HG03066 (cell line): Measurements from ENCODE around the gene BCL2L2.

ENCODE experiments used
- ATAC-seq: cut with Tn5 transposase; IDR thresholded peaks from one replicate; pipeline ENCODE4 v1.9.1; 2021; ENCODE audit warnings: low read depth; ENCODE audit not compliant: unreplicated experiment

Gene BCL2L2

DNA sequence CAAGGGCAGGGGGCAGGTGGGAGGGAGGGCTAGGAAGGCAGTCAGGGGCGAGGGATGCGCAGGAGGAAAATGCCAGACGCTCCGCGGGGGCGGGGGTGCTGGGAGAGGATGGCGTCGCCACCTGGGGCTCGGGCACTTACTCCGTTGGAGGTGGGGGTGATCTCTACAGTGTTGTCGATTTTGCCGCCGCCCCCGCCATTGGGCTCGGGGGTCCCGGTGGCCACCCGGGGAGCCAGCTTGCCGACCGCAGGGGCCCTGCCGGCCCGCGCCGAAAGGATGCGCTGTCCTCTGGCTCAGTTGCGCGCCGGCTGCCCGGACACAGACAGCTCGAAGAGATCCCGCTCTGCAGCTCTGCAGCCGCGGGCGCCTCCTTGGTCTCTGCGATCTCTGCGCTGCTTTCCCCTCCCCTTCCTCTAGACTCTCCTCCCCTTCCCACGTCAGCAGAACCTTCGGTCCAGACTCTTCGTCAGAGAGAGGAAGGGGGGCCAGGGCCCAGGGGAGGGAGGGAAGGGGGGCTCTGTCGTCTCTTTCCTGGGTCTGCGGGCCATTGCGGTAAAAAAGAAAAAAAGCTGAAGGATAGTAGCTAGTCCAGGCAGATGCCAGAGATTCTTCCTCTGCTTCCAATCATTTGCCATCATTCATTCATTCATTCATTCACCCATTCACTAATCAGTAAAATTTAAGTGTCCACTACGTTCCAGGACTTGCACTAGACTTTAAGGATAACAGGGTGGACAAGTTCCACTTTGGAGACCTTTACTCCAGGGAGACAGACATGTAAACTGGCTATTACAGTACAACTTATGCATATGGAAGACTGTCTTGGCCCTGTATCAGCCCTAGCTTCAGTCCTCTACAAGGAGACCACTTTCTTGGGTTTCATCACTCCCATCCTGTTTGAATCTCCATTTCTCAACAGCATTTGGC, 46.1 kb downstream of the BCL2L2 start, which contains the start of gene SLC22A17:
Gene SLC22A17, minus strand, starts transcription at position 382 of the 927 bp plus-strand sequence.
- no peak for ATAC-seq

DNA sequence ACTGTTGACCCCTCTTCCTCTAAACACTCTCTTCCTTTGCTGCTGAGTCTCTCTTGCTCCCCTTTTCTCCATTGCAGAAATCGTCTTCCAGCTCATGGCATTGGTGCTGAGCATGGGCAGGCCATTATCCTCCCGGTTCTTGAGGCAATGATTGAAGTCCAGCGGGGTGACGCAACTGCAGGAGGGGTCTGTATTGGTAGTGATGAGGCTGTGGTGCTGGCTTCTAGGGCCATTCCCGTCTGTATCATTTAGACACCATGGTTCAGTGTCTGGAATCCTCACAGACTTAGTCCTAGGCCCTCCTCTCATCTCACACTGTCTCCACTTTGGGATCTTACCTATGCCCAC, 46.8 kb downstream of the BCL2L2 start:
- no peak for ATAC-seq

DNA sequence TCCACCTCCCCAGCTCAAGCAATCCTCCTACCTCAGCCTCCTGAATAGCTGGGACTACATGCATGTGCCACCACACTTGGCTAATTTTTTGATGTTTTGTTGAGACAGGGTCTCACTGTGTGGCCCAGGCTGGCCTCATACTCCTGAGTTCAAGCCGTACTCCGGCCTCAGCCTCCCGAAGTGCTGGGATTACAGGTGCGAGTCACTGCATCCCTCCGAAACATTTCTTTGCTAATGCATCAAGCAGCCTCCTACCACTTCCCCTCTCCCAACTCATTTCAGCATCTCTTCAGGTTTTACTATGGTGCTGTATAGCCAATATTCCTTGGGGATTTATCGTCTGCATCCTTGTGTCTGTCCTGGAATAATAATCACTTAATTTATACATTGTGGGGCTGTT, 48.4 kb downstream of the BCL2L2 start:
- no peak for ATAC-seq

DNA sequence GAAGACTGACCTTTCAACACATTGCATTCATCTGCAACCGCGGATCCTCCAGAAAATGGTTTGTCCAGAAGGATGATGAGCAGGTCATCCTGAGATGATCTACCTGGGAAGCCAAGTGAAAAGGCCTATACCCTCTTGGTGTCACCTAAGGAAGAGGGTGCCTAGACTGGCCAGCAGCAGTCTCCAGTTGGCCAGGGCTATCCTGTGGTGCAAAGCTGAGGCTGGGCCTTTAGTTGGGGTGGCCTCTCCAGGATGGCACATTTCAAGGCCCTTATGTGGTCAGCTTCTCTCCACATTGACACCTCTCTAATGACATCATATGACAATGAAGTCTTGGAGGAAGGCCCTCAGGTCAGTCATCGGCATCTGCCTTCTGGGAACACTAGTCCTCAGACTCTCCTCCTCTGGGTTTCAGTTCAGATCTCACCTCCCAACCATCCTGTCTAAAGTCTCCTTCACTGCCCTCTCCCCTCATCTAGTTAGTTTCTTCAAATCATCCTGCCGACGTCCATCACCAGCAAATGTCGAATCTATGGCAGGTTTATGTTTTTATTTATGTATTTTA, 49.3 kb downstream of the BCL2L2 start:
- no peak for ATAC-seq

DNA sequence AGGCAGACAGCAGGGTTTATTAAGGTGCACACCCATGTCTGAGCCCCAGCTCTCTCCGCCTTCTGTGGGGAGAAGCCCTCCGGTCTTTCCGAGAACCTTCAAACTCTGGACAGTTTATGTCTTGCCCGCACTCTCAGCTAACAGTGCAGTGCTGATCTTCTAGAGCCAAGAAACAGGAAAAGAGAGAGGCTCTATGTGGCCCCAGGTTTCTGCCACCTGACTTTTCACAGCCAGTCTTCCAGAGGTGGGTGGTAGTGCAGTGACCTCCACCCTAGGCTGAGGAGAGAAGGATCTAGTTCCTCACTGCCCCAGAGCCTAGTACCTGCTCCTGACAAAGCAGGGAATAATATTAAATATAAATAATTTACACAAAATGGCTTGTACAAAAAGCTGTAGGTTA, 50.0 kb downstream of the BCL2L2 start:
- ATAC-seq: no peak

DNA sequence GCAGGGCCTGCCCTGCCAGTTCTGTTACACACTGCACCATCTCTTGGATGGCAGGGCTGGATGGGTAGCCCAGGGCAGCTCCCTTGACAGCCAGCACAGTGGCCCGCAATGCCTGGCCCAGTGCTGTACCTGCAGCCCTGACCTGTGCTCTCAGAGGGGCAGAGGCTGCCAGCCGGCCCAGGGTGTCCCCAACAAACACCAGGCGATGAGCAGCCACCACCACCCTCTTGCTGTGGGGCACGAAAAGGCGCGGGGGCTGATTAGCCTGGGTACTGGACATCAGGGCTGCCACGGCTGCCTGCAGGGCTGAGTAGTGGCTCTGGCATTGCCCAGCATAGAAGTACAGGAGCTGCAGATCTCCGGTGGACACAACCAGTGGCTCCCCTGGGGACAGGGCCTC, 50.6 kb downstream of the BCL2L2 start:
- no peak for ATAC-seq

DNA sequence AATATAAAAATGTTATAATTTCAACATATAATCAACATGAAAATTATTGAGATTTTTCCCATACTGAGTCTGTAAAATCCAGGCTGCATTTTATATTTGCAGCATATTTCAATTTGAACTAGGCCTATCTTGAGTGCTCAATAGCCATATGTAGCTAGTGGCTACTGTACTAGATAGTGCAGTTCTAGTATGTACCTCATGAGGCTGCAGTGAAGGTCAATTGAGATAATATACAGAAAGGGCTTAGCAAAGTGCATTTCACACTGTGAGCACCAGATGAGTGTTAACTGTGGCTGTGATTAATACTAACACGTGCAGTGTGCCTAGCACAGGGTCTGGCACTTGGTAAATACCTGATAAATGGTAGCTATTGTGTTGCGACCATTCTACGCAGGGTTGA, 51.4 kb downstream of the BCL2L2 start:
- ATAC-seq: no peak

DNA sequence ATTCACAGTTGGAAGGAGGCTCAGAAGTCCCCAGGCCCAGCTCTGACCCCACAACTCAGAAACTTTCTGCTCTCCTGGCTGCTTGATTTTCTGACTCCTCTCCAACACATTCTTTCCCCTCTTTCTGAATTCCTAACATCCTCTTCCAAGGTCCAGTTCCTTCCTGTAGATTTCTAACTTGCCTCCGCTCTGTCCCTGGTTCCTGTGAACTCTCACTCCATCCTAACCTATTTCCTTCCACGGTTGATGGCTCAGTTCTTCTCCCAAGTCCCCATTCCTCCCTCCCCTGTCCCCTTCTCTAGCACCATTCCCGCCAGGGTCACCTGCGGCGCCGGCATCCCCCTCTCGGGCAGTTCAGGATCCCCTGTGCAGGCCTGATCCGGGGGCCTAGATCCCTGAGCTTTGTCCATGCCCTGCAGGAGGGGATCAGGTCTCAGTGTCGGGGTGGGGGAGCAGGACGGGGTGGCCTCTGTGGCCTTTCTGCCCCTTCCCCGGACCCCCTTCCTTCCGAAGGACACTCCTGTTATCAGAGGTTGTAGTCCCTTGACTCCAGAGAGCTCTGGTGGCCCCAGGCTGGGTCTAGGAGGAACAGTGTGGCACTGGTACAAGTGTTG, 52.0 kb downstream of the BCL2L2 start:
- no peak for ATAC-seq

DNA sequence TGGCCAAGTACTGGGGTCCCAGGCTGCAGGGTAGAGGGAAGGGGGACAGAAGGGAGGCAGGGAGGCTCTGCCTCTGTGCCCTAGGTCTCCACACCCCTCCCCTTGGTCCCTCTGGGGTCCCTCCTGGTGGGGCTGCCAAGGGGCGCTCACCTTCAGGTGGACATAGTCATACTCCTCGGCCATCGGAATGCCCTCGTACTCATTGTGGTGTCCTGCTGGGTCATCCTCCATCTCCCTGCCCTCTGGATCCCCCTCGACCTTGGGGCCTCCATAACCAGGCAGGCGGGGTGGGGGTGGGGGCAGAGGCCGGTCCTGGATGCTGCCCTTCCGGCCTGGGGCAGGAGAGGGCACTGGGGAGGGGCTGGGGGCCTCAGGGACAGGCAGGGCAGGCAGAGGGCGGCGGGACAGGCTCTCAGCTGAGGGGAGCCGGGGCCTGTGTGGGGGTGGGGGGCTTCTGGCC, 52.6 kb downstream of the BCL2L2 start:
- no peak for ATAC-seq

DNA sequence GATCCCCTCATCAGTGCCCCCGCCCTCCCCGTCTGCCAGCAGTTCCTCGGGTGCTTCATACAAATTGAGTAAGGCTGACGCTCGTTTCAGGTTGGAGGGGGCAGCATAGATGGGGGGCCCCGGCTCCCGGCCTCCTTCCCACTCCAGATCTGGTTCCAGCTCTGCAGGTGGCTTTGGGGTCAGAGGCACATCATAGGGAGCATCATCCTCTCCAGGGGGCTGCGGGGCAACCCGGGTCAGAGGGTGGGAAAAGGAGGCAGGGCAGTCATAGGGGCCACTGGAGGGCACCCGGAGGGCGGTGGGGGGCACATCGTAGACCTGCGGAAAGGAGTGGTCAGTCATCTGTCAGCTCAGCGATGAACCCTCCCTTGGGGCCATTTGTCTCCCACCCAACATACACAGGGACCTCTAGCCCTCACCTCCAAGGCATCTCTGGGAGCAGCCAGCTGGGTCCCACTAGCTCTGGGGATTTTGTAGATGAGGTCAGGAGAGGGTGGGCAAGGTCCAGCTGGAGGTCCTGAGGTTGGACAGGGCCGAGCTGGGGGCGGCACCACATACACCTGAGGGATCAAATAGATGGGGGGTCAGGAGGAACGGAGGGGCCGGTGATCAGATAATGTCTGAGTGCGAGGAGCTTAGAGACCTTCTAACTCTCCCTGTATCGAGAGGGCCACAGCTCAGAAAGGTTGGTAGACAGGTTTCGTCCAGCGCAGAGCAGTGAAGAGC, 53.3 kb downstream of the BCL2L2 start:
- no peak for ATAC-seq

DNA sequence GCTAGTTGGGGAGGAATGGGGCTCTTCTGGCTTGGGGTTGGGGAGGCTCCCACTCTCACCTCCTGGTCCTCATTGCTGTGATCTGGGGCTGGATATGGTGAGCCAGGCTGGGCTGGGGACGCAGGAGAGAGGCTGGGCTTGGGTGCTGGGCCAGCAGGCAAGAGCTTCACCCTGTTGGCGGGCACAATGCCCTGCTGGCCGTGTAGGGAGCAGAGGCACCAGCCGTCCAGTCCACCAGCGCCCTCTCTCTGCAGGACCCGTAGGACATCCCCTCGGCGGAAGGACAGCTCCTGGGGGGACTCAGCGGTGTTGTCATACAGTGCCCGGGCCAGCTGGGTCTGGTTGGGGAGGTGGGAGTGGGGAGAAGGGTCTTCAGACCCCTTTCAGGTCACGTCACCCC, 53.9 kb downstream of the BCL2L2 start:
- no peak for ATAC-seq

DNA sequence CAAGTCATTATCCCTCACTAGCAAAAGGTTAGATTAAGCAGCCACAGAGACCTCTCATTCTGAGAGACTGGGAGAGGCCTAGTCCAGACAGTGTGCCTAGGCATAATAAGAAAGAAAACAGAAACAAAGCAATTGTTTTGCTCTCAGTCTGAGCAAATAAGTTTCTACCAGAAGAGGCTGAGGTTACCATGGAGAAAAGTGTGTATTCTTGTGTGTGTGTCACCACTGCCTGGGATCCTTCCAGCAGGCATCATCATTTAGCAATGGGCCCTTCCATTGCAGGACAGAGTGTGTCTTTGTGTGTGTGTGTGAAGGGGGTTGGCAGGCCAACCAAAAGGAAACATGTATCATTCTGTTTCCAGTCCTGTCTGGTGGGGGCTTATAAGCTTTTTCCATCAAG, 54.7 kb downstream of the BCL2L2 start:
- no peak for ATAC-seq
